GM12873 (cell line): ENCODE data around the gene MELTF.

Experiments
- CTCF ChIP-seq: IDR thresholded peaks from 2 replicates; pipeline ENCODE4 v1.5.1; 2012; ENCODE audit warnings: low read depth, mild to moderate bottlenecking, moderate library complexity, low read length, control low read depth; ENCODE audit not compliant: insufficient read depth; ENCODE audit errors: missing control alignments

The MELTF gene

GRCh38 chr3:197010556-197011351 lies 18.9 kb downstream of the MELTF start:
- no peak for TF ChIP-seq CTCF

- no peak for TF ChIP-seq CTCF
These were observed 20.0 kb downstream of the MELTF start for GRCh38 chr3:197009532-197010019.

- no peak for TF ChIP-seq CTCF
These were observed 21.0 kb downstream of the MELTF start for GRCh38 chr3:197008436-197009209.

GRCh38 chr3:197007953-197008352 lies 21.7 kb downstream of the MELTF start:
- TF ChIP-seq CTCF = no peak

- TF ChIP-seq CTCF = no peak
These were observed 22.2 kb downstream of the MELTF start for GRCh38 chr3:197007296-197007940.

- TF ChIP-seq CTCF = no peak
These were observed 22.8 kb downstream of the MELTF start for GRCh38 chr3:197006860-197007259.

- no peak for TF ChIP-seq CTCF
These were observed 23.2 kb downstream of the MELTF start for GRCh38 chr3:197006446-197006845.
